Effector memory CD4-positive, alpha-beta T cell (primary cell): ENCODE data around the gene KSR1.

ENCODE experiments used
- DNase-seq, 3 donors: peaks; one replicate each; pipeline ENCODE4 v3.0.0-alpha.2; 2020
- H3K27ac ChIP-seq: 2 replicates; pipeline ENCODE4 v1.7.0; 2013; ENCODE audit warnings: mild to moderate bottlenecking, low read length, moderate library complexity; ENCODE audit not compliant: insufficient read depth, poor library complexity, severe bottlenecking
- H3K27me3 ChIP-seq: replicated peaks from 2 replicates; pipeline ENCODE4 v1.7.0; 2013; ENCODE audit warnings: mild to moderate bottlenecking, low read length; ENCODE audit not compliant: insufficient read depth, control insufficient read depth, poor library complexity, severe bottlenecking
- H3K36me3 ChIP-seq: 2 replicates; pipeline ENCODE4 v1.7.0; 2013; ENCODE audit warnings: mild to moderate bottlenecking, low read length, moderate library complexity; ENCODE audit not compliant: control insufficient read depth, insufficient read depth
- H3K4me1 ChIP-seq: 2 replicates; pipeline ENCODE4 v1.7.0; 2013; ENCODE audit warnings: low read length, mild to moderate bottlenecking; ENCODE audit not compliant: control insufficient read depth, insufficient read depth, poor library complexity, severe bottlenecking
- H3K4me3 ChIP-seq: 2 replicates; pipeline ENCODE4 v1.7.0; 2013; ENCODE audit warnings: low read length, low read depth, mild to moderate bottlenecking; ENCODE audit not compliant: insufficient read depth, poor library complexity, severe bottlenecking
- H3K9me3 ChIP-seq: 2 replicates; pipeline ENCODE4 v1.7.0; 2013; ENCODE audit warnings: mild to moderate bottlenecking, low read length, moderate library complexity; ENCODE audit not compliant: control insufficient read depth

Gene KSR1

GRCh38 chr17:27531469-27531961 is 75.3 kb downstream of the KSR1 start:
- Histone ChIP-seq H3K36me3 (no peaks in the 10 kb centered on the region), H3K27me3 (no peaks in the 10 kb centered on the region), H3K9me3 (no peaks in the 10 kb centered on the region), H3K4me1 (peaks cover 3% of the 10 kb centered on the region), H3K27ac (no peak overlapping the region), H3K4me3 (no peak overlapping the region)
- no peak for DNase-seq

GRCh38 chr17:27532269-27533263 is 76.3 kb downstream of the KSR1 start:
- DNase-seq = no peak
- Histone ChIP-seq H3K27ac (no peak overlapping the region), H3K4me1 (no peaks in the 10 kb centered on the region), H3K9me3 (no peaks in the 10 kb centered on the region), H3K4me3 (no peak overlapping the region), H3K27me3 (no peaks in the 10 kb centered on the region), H3K36me3 (no peaks in the 10 kb centered on the region)

GRCh38 chr17:27533874-27534815 is 77.9 kb downstream of the KSR1 start:
- Histone ChIP-seq H3K36me3 (no peaks in the 10 kb centered on the region), H3K4me1 (no peaks in the 10 kb centered on the region), H3K27ac (no peak overlapping the region), H3K4me3 (no peak overlapping the region), H3K9me3 (no peaks in the 10 kb centered on the region), H3K27me3 (no peaks in the 10 kb centered on the region)
- DNase-seq = no peak

- no peak for DNase-seq
- Histone ChIP-seq H3K27ac (no peak overlapping the region), H3K4me1 (no peaks in the 10 kb centered on the region)
These were observed 79.1 kb downstream of the KSR1 start for GRCh38 chr17:27535178-27535928.

GRCh38 chr17:27535975-27536374 is 79.7 kb downstream of the KSR1 start:
- H3K9me3 ChIP-seq = no peaks in the 10 kb centered on the region

More at GRCh38 chr17:27535178-27535928, 79.1 kb downstream of the KSR1 start:
- Histone ChIP-seq H3K9me3 (no peaks in the 10 kb centered on the region), H3K27me3 (no peaks in the 10 kb centered on the region), H3K36me3 (no peaks in the 10 kb centered on the region), H3K4me3 (no peak overlapping the region)

GRCh38 chr17:27536781-27537180 is 80.5 kb downstream of the KSR1 start:
- Histone ChIP-seq H3K36me3 (no peaks in the 10 kb centered on the region), H3K27ac (no peak overlapping the region), H3K4me3 (no peak overlapping the region), H3K27me3 (no peaks in the 10 kb centered on the region), H3K4me1 (no peaks in the 10 kb centered on the region), H3K9me3 (no peaks in the 10 kb centered on the region)
- no peak for DNase-seq

More at GRCh38 chr17:27535975-27536374, 79.7 kb downstream of the KSR1 start:
- Histone ChIP-seq H3K4me3 (no peak overlapping the region), H3K27ac (no peak overlapping the region), H3K36me3 (no peaks in the 10 kb centered on the region), H3K27me3 (no peaks in the 10 kb centered on the region), H3K4me1 (no peaks in the 10 kb centered on the region)
- no peak for DNase-seq

GRCh38 chr17:27538156-27538955 is 82.1 kb downstream of the KSR1 start:
- H3K27ac ChIP-seq = no peak overlapping the region
- H3K36me3 ChIP-seq = no peaks in the 10 kb centered on the region
- no peaks in the 10 kb centered on the region for H3K27me3 ChIP-seq
- H3K4me3 ChIP-seq = no peak overlapping the region
- no peaks in the 10 kb centered on the region for H3K9me3 ChIP-seq
- no peaks in the 10 kb centered on the region for H3K4me1 ChIP-seq
- no peak for DNase-seq

GRCh38 chr17:27539152-27539551 is 82.9 kb downstream of the KSR1 start:
- Histone ChIP-seq H3K4me1 (peaks cover 3% of the 10 kb centered on the region), H3K4me3 (no peak overlapping the region), H3K27ac (no peak overlapping the region), H3K9me3 (no peaks in the 10 kb centered on the region), H3K27me3 (no peaks in the 10 kb centered on the region), H3K36me3 (no peaks in the 10 kb centered on the region)
- no peak for DNase-seq
